T-helper 1 cell treated with Interleukin-12 subunit alpha and Interleukin-12 subunit beta and Interleukin-4 antibody, amounts not matched to agents 30 μg/mL and 1 μg/mL, for 36 hours (primary cell): ENCODE measurements around the gene GRK3.

Source experiments
- H3K27ac Mint-ChIP-seq: one replicate; pipeline ENCODE4 v1.8.0; 2021; ENCODE audit warnings: mild to moderate bottlenecking, mixed read lengths
- H3K27me3 Mint-ChIP-seq: one replicate; pipeline ENCODE4 v1.8.0; 2021; ENCODE audit warnings: low read depth, mixed read lengths
- H3K36me3 Mint-ChIP-seq: one replicate; pipeline ENCODE4 v1.8.0; 2021; ENCODE audit warnings: low read depth, mixed read lengths
- H3K4me1 Mint-ChIP-seq: one replicate; pipeline ENCODE4 v1.8.0; 2021; ENCODE audit warnings: low read depth, mixed read lengths
- H3K4me3 Mint-ChIP-seq: one replicate; pipeline ENCODE4 v1.8.0; 2021; ENCODE audit warnings: mild to moderate bottlenecking, moderate library complexity, mixed read lengths
- H3K9me3 Mint-ChIP-seq: one replicate; pipeline ENCODE4 v1.8.0; 2021; ENCODE audit warnings: mixed read lengths

The GRK3 gene

GRCh38 chr22:25641650-25642049 is 77.2 kb downstream of the GRK3 start:
- H3K36me3 Mint-ChIP-seq = peaks cover 46% of the 10 kb centered on the region
- peak overlapping the region; percentile 47 for H3K27ac Mint-ChIP-seq
- peaks cover 22% of the 10 kb centered on the region for H3K9me3 Mint-ChIP-seq
- no peaks in the 10 kb centered on the region for H3K27me3 Mint-ChIP-seq
- H3K4me3 Mint-ChIP-seq = no peak overlapping the region
- peaks cover 13% of the 10 kb centered on the region for H3K4me1 Mint-ChIP-seq

DNA sequence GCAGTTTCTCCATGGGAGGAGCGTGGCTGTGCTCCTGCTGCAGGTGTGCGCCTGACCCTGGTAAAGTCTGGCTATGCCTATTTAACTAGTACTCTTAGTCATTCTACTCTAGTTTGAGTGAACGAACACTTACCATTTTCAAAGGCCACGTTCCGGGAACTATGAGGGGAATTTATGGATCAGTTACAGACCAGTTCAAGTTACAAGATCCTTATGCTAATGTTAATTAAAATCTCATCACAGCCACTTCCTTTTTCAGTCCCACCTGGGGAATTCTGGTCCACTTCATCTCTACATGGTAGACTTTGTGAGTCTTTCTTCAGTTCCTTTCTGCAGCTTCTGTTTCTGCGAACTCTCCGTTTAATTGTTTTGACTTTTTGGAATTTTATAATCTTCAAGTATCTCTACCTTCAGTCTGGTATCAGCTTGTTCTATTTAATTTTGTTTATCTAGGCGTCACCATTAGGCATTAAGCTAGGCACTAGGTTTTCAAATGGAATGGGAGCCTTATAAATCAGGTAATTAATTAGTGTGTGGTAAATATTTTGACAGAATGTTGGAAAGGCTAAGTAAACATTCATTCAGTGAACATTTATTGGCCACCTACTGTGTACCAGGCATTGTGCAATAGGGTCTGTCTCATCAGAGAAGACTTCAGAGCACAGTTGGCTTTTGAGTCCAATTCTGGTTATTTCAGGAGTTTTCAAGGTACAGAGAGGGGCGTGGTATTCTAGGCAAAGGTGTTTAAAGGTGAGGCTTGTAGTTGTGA is 78.9 kb downstream of the GRK3 start:
- no peak overlapping the region for H3K27ac Mint-ChIP-seq
- no peaks in the 10 kb centered on the region for H3K27me3 Mint-ChIP-seq
- peaks cover 13% of the 10 kb centered on the region for H3K4me1 Mint-ChIP-seq
- peaks cover 16% of the 10 kb centered on the region for H3K9me3 Mint-ChIP-seq
- H3K4me3 Mint-ChIP-seq = no peak overlapping the region
- peaks cover 38% of the 10 kb centered on the region for H3K36me3 Mint-ChIP-seq

DNA sequence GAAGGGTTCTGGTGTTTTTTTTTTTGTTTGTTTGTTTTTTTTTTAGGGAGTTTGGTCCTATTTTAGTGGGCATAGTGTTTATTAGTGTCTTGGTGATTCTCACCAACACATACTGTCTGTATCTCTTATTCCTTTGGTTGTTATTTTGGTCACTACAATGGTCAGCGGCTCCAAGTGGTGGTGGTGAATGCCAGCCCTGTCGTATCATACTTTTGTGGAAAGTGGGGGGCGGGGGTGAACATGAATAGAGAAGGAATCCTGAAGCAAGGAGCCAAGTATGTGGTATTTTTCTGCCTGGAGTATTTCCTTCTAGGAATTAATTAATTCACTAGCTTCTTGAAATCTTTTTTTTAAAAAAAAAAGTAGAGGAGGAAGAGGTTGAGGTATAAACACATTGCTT is 79.6 kb downstream of the GRK3 start:
- Mint-ChIP-seq H3K27me3 (no peaks in the 10 kb centered on the region), H3K4me1 (peaks cover 13% of the 10 kb centered on the region), H3K4me3 (no peak overlapping the region), H3K36me3 (peaks cover 32% of the 10 kb centered on the region), H3K9me3 (peaks cover 10% of the 10 kb centered on the region), H3K27ac (no peak overlapping the region)

- Mint-ChIP-seq H3K4me3 (no peak overlapping the region), H3K27ac (no peak overlapping the region), H3K4me1 (peaks cover 13% of the 10 kb centered on the region), H3K9me3 (peaks cover 2% of the 10 kb centered on the region), H3K27me3 (no peaks in the 10 kb centered on the region), H3K36me3 (peaks cover 27% of the 10 kb centered on the region)
Observed at GRCh38 chr22:25645266-25645665, 80.8 kb downstream of the GRK3 start.

- peaks cover 14% of the 10 kb centered on the region for H3K4me1 Mint-ChIP-seq
- H3K27ac Mint-ChIP-seq = peak overlapping the region; percentile 5
- H3K27me3 Mint-ChIP-seq = no peaks in the 10 kb centered on the region
- H3K4me3 Mint-ChIP-seq = no peak overlapping the region
- H3K36me3 Mint-ChIP-seq = peaks cover 27% of the 10 kb centered on the region
- H3K9me3 Mint-ChIP-seq = no peaks in the 10 kb centered on the region
Observed at GRCh38 chr22:25645964-25646363, 81.5 kb downstream of the GRK3 start.

- H3K36me3 Mint-ChIP-seq = peaks cover 14% of the 10 kb centered on the region
- no peak overlapping the region for H3K27ac Mint-ChIP-seq
- H3K27me3 Mint-ChIP-seq = no peaks in the 10 kb centered on the region
- H3K9me3 Mint-ChIP-seq = no peaks in the 10 kb centered on the region
- H3K4me1 Mint-ChIP-seq = peaks cover 10% of the 10 kb centered on the region
- H3K4me3 Mint-ChIP-seq = no peak overlapping the region
Observed at GRCh38 chr22:25650833-25651232, 86.4 kb downstream of the GRK3 start.

GRCh38 chr22:25651332-25652085 is 87.0 kb downstream of the GRK3 start:
- peaks cover 12% of the 10 kb centered on the region for H3K36me3 Mint-ChIP-seq
- H3K4me3 Mint-ChIP-seq = no peak overlapping the region
- H3K4me1 Mint-ChIP-seq = peaks cover 11% of the 10 kb centered on the region
- H3K9me3 Mint-ChIP-seq = no peaks in the 10 kb centered on the region
- no peaks in the 10 kb centered on the region for H3K27me3 Mint-ChIP-seq
- H3K27ac Mint-ChIP-seq = no peak overlapping the region

- H3K4me1 Mint-ChIP-seq = peaks cover 23% of the 10 kb centered on the region
- no peaks in the 10 kb centered on the region for H3K9me3 Mint-ChIP-seq
- H3K4me3 Mint-ChIP-seq = no peak overlapping the region
- H3K36me3 Mint-ChIP-seq = peaks cover 24% of the 10 kb centered on the region
- no peak overlapping the region for H3K27ac Mint-ChIP-seq
- no peaks in the 10 kb centered on the region for H3K27me3 Mint-ChIP-seq
Observed at GRCh38 chr22:25654676-25655075, 90.2 kb downstream of the GRK3 start.

- H3K4me1 Mint-ChIP-seq = peaks cover 25% of the 10 kb centered on the region
- no peak overlapping the region for H3K27ac Mint-ChIP-seq
Observed at GRCh38 chr22:25655371-25655935, 91.0 kb downstream of the GRK3 start.

DNA sequence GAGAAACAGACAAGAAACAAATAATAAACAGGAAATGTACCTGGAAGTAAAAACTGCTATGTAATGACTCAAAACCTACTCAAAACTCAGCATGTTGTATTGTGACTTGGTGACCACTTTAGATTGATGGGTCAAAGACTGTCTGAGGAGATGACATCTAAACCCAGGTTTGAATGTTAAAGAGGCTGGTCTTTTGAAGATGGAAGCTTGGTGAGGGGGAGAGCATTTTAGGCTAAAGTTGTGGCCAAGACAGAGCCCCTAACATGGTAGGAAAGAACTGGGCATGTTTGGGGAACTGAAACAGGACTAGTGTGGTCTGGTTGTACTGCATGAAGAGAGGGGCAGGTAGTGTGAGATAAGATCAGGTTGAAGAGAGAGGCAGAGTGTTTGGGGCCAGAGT is 92.2 kb downstream of the GRK3 start:
- Mint-ChIP-seq H3K36me3 (peaks cover 24% of the 10 kb centered on the region), H3K4me3 (peak overlapping the region; percentile 0), H3K4me1 (peaks cover 27% of the 10 kb centered on the region), H3K27ac (peak overlapping the region; percentile 3), H3K27me3 (no peaks in the 10 kb centered on the region), H3K9me3 (no peaks in the 10 kb centered on the region)

More at GRCh38 chr22:25655371-25655935, 91.0 kb downstream of the GRK3 start:
- H3K27me3 Mint-ChIP-seq = no peaks in the 10 kb centered on the region
- no peaks in the 10 kb centered on the region for H3K9me3 Mint-ChIP-seq
- H3K4me3 Mint-ChIP-seq = no peak overlapping the region
- H3K36me3 Mint-ChIP-seq = peaks cover 24% of the 10 kb centered on the region

DNA sequence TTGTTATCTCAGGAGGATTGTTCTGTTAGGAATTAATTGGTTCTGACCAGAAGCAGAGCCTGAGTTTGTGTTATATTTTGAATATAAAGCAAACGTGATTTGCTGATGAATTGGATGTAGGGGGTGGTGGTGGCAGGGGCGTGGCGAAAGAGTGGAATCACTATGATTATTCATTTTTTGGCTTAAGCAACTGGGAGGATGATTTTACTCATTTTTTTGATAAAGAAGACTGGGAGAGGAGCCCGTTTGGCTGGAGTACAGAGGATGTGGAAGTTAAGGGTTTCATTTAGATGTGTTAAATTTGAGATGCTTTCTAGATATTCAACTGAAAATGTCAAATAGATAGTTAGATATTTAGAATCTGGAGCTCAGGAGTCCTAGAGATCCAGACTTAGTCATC is 94.2 kb downstream of the GRK3 start:
- peaks cover 27% of the 10 kb centered on the region for H3K4me1 Mint-ChIP-seq
- H3K27ac Mint-ChIP-seq = no peak overlapping the region
- no peak overlapping the region for H3K4me3 Mint-ChIP-seq
- no peaks in the 10 kb centered on the region for H3K27me3 Mint-ChIP-seq
- no peaks in the 10 kb centered on the region for H3K9me3 Mint-ChIP-seq
- peaks cover 18% of the 10 kb centered on the region for H3K36me3 Mint-ChIP-seq

DNA sequence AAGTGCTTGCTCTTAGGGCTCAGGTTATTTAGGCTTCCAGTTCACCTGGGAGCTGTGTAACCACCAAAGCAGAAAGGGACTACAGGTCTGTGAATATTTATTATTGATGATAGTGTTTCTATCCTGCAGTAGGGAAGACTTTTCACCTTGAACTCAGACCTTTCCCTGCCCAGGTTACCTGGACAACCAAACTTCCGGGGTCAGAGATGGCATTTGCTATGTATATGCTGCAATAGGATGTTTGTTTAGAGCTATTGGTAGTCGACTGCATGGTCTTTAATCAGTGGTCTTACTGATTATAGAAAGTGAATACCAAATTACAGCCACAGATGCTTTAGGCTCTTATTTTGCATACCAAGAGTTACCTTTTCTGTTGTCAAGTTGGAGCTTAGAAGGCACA is 94.9 kb downstream of the GRK3 start:
- H3K27ac Mint-ChIP-seq = no peak overlapping the region
- H3K36me3 Mint-ChIP-seq = peaks cover 18% of the 10 kb centered on the region
- H3K9me3 Mint-ChIP-seq = no peaks in the 10 kb centered on the region
- no peaks in the 10 kb centered on the region for H3K27me3 Mint-ChIP-seq
- peaks cover 27% of the 10 kb centered on the region for H3K4me1 Mint-ChIP-seq
- H3K4me3 Mint-ChIP-seq = no peak overlapping the region

DNA sequence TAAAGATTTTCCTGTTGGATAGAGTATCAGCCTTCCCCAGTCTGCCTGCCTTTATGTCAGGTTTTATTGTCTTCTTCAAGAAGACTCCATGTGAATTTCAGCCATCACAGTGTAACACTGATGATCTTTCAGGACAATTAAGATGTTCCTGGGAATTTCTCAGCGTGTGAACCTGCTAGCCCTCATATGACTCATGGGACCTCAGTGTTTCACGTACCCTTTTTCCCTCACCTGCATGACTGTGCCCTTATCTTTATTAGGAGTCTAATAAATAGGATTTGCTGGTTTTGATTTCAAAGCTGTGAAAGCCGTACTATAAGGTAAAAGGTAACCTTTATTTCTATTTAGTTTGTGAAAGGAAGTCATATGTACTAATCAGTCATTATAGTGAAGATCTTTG is 95.9 kb downstream of the GRK3 start:
- Mint-ChIP-seq H3K4me3 (no peak overlapping the region), H3K36me3 (peaks cover 21% of the 10 kb centered on the region), H3K9me3 (no peaks in the 10 kb centered on the region), H3K27me3 (no peaks in the 10 kb centered on the region), H3K27ac (no peak overlapping the region), H3K4me1 (peaks cover 25% of the 10 kb centered on the region)

- no peak overlapping the region for H3K4me3 Mint-ChIP-seq
- no peak overlapping the region for H3K27ac Mint-ChIP-seq
- peaks cover 21% of the 10 kb centered on the region for H3K36me3 Mint-ChIP-seq
- peaks cover 22% of the 10 kb centered on the region for H3K4me1 Mint-ChIP-seq
- no peaks in the 10 kb centered on the region for H3K27me3 Mint-ChIP-seq
- no peaks in the 10 kb centered on the region for H3K9me3 Mint-ChIP-seq
Observed at GRCh38 chr22:25661073-25661472, 96.6 kb downstream of the GRK3 start.

GRCh38 chr22:25663654-25664053 is 99.2 kb downstream of the GRK3 start:
- peaks cover 16% of the 10 kb centered on the region for H3K4me1 Mint-ChIP-seq
- H3K9me3 Mint-ChIP-seq = no peaks in the 10 kb centered on the region
- no peak overlapping the region for H3K4me3 Mint-ChIP-seq
- H3K27me3 Mint-ChIP-seq = no peaks in the 10 kb centered on the region
- peaks cover 19% of the 10 kb centered on the region for H3K36me3 Mint-ChIP-seq
- no peak overlapping the region for H3K27ac Mint-ChIP-seq
